Liver (tissue), 9 donors: ENCODE data around the gene LIFR. TPM values are rescaled to one million over a fixed set of nuclear protein-coding genes. Genes with fewer than 3 reads are reported as not detected.
A peak's percentile ranks its signal among the peaks of the same experiment; 100 is the strongest.

Experiments
- DNase-seq: peaks from one replicate; pipeline ENCODE4 v3.0.0-alpha.2; 2017; ENCODE audit warnings: low spot score
- H3K27ac ChIP-seq, 2 donors: one replicate each; pipeline ENCODE4 v1.7.0; 2013; ENCODE audit warnings: inconsistent platforms in 2 of 2, low read length in 2 of 2, control low read depth in 1 of 2, low read depth in 1 of 2, mild to moderate bottlenecking in 1 of 2
- H3K27me3 ChIP-seq, 4 donors: one replicate each; pipeline versions ENCODE4 v1.6.1 to v1.7.0; 2013; ENCODE audit warnings: low read length in 3 of 4, inconsistent platforms in 1 of 4, mild to moderate bottlenecking in 1 of 4, moderate library complexity in 1 of 4; ENCODE audit not compliant: control insufficient read depth in 4 of 4, insufficient read depth in 4 of 4
- H3K36me3 ChIP-seq, 4 donors: one replicate each; pipeline versions ENCODE4 v1.6.1 to v1.7.0; 2013; ENCODE audit warnings: low read length in 3 of 4, mild to moderate bottlenecking in 3 of 4, low read depth in 1 of 4, moderate library complexity in 1 of 4; ENCODE audit not compliant: control insufficient read depth in 4 of 4, insufficient read depth in 3 of 4
- H3K4me1 ChIP-seq, 4 donors: one replicate each; pipeline versions ENCODE4 v1.6.1 to v1.7.0; 2013; ENCODE audit warnings: low read length in 3 of 4, mild to moderate bottlenecking in 3 of 4, moderate library complexity in 1 of 4; ENCODE audit not compliant: control insufficient read depth in 4 of 4, insufficient read depth in 4 of 4
- H3K4me3 ChIP-seq, 3 donors: one replicate each; pipeline versions ENCODE4 v1.6.1 to v1.7.0; 2013; ENCODE audit warnings: low read length in 3 of 3, control low read depth in 1 of 3, low read depth in 1 of 3, mild to moderate bottlenecking in 1 of 3
- H3K9ac ChIP-seq, 2 donors: one replicate each; pipeline ENCODE4 v1.7.0; 2013; ENCODE audit warnings: low read length in 2 of 2, mild to moderate bottlenecking in 2 of 2, moderate library complexity in 2 of 2, control low read depth in 1 of 2, low read depth in 1 of 2
- H3K9me3 ChIP-seq, 4 donors: one replicate each; pipeline versions ENCODE4 v1.6.1 to v1.7.0; 2013; ENCODE audit warnings: low read length in 3 of 4; ENCODE audit not compliant: control insufficient read depth in 4 of 4
- CTCF ChIP-seq: fragments of 150-350 bp; IDR thresholded peaks from 2 replicates; pipeline ENCODE4 v1.5.1; 2017; ENCODE audit warnings: improper control_type of control experiment, low read depth, low read length; ENCODE audit not compliant: missing input control
- FOXA1 ChIP-seq: IDR thresholded peaks from 2 replicates; pipeline ENCODE4 v1.6.1; 2016; ENCODE audit warnings: antibody characterized with exemption
- GABPA ChIP-seq, 2 donors: IDR thresholded peaks in 1 of 2; conservative IDR thresholded peaks in 1 of 2; 2 replicates each; pipeline ENCODE4 v1.6.1; 2016; ENCODE audit warnings: antibody characterized with exemption in 2 of 2, mild to moderate bottlenecking in 1 of 2, moderate library complexity in 1 of 2
- HNF4A ChIP-seq, 2 donors: conservative IDR thresholded peaks; 2 replicates each; pipeline ENCODE4 v1.6.1; 2016; ENCODE audit warnings: antibody characterized with exemption in 2 of 2, mild to moderate bottlenecking in 2 of 2
- HNF4G ChIP-seq: IDR thresholded peaks from 2 replicates; pipeline ENCODE4 v1.6.1; 2016; ENCODE audit warnings: antibody characterized with exemption
- JUND ChIP-seq, 2 donors: IDR thresholded peaks; 2 replicates each; pipeline ENCODE4 v1.6.1; 2016; ENCODE audit warnings: antibody characterized with exemption in 2 of 2
- NR2F2 ChIP-seq: IDR thresholded peaks from 2 replicates; pipeline ENCODE4 v1.6.1; 2016; ENCODE audit warnings: antibody characterized with exemption
- SP1 ChIP-seq: IDR thresholded peaks from 2 replicates; pipeline ENCODE4 v1.6.1; 2018; ENCODE audit warnings: antibody characterized with exemption, mild to moderate bottlenecking
- YY1 ChIP-seq: IDR thresholded peaks from 2 replicates; pipeline ENCODE4 v1.6.1; 2016; ENCODE audit warnings: antibody characterized with exemption, mild to moderate bottlenecking
- ZBTB33 ChIP-seq: IDR thresholded peaks from 2 replicates; pipeline ENCODE4 v1.6.1; 2016; ENCODE audit warnings: antibody characterized with exemption
- WGBS: extraction: QIAGEN DNeasy Blood & Tissue Kit; methylation state at CpG from one replicate; pipeline ENCODE4 v1.1.7; 2013; 5-methylcytosine and 5-hydroxymethylcytosine counted together
- polyA plus RNA-seq, 2 donors: library from polyadenylated mRNA; stranded (reverse) in 1 of 2; unstranded in 1 of 2; fragments of 200-250 nt in 1 of 2; fragments of >200 nt in 1 of 2; fragmentation: Nextera tagmentation in 1 of 2; extraction: Ambion mirVana in 1 of 2; gene quantifications; one replicate each; pipeline versions ENCODE4 v1.2.1 to v1.2.3, GENCODE V29; 2013 to 2015
- total RNA-seq, 2 donors: library from RNA; depleted of rRNA; stranded (reverse); fragments of >200 nt; gene quantifications; one replicate each; pipeline ENCODE4 v1.2.3, GENCODE V29; 2014
- donor health status: healthy.
- donor health status: healthy.
- donor health status: healthy.
- donor health status: healthy.
- donor health status: healthy.

The LIFR gene
- total and polyA plus RNA-seq, 4 donors = 10.5 to 79.7 (median 32.8) TPM

GRCh38 chr5:38531518-38531917 lies 24.9 kb downstream of the LIFR start (continued):
- TF ChIP-seq ZBTB33 = no peak
- TF ChIP-seq GABPA (IDR thresholded peaks at IDR 0.05 in 1 of 2, conservative IDR thresholded peaks at IDR 0.05 in 1 of 2) = no peak
- no peak for TF ChIP-seq FOXA1

GRCh38 chr5:38529955-38530646 lies 26.3 kb downstream of the LIFR start:
- no peak for TF ChIP-seq FOXA1
- no peak for TF ChIP-seq JUND (IDR thresholded peaks at IDR 0.05)
- WGBS = 77% methylated on average over 4 of the region's 4 CpGs
- Histone ChIP-seq H3K4me3 (no peak overlapping the region), H3K9me3 (peaks cover 0 to 11% (median 2%) of the 10 kb centered on the region in 4 donors), H3K4me1 (peaks cover 0 to 4% (median 0%) of the 10 kb centered on the region in 4 donors), H3K9ac (no peak overlapping the region), H3K27me3 (peaks cover 0 to 2% (median 0%) of the 10 kb centered on the region in 4 donors), H3K27ac (no peak overlapping the region), H3K36me3 (no peaks in the 10 kb centered on the region)
- no peak for DNase-seq

- no peak for DNase-seq
- Histone ChIP-seq H3K4me3 (no peak overlapping the region), H3K9ac (no peak overlapping the region), H3K4me1 (no peaks in the 10 kb centered on the region), H3K27ac (no peak overlapping the region), H3K36me3 (no peaks in the 10 kb centered on the region), H3K27me3 (peaks cover 0 to 2% (median 0%) of the 10 kb centered on the region in 4 donors), H3K9me3 (peaks cover 0 to 11% (median 2%) of the 10 kb centered on the region in 4 donors)
- TF ChIP-seq NR2F2 = no peak
- TF ChIP-seq JUND (IDR thresholded peaks at IDR 0.05) = no peak
- TF ChIP-seq FOXA1 = no peak
- 71% methylated on average over 3 of the region's 3 CpGs for WGBS
Observed at GRCh38 chr5:38528162-38528703, 28.2 kb downstream of the LIFR start.

GRCh38 chr5:38527475-38527874 lies 29.0 kb downstream of the LIFR start:
- Histone ChIP-seq H3K36me3 (no peaks in the 10 kb centered on the region), H3K4me1 (no peaks in the 10 kb centered on the region), H3K9me3 (peaks cover 0 to 10% (median 2%) of the 10 kb centered on the region in 4 donors), H3K27me3 (peaks cover 0 to 2% (median 0%) of the 10 kb centered on the region in 4 donors), H3K4me3 (no peak overlapping the region), H3K9ac (no peak overlapping the region), H3K27ac (peak overlapping the region in 1 of 2 donors; percentile 7)
- WGBS = 77% methylated on average over 2 of the region's 2 CpGs
- DNase-seq = no peak
- TF ChIP-seq HNF4G (no peak), HNF4A (conservative IDR thresholded peaks at IDR 0.05) (no peak), CTCF (no peak), NR2F2 (no peak), ZBTB33 (no peak), YY1 (no peak), SP1 (no peak)
